NCI-H69 (cell line): ENCODE data around the gene PPP1R15B.

Source experiments
- DNase-seq: peaks from one replicate; lab custom pipeline; 2025; lab: John Stamatoyannopoulos, UW

PPP1R15B gene

DNA sequence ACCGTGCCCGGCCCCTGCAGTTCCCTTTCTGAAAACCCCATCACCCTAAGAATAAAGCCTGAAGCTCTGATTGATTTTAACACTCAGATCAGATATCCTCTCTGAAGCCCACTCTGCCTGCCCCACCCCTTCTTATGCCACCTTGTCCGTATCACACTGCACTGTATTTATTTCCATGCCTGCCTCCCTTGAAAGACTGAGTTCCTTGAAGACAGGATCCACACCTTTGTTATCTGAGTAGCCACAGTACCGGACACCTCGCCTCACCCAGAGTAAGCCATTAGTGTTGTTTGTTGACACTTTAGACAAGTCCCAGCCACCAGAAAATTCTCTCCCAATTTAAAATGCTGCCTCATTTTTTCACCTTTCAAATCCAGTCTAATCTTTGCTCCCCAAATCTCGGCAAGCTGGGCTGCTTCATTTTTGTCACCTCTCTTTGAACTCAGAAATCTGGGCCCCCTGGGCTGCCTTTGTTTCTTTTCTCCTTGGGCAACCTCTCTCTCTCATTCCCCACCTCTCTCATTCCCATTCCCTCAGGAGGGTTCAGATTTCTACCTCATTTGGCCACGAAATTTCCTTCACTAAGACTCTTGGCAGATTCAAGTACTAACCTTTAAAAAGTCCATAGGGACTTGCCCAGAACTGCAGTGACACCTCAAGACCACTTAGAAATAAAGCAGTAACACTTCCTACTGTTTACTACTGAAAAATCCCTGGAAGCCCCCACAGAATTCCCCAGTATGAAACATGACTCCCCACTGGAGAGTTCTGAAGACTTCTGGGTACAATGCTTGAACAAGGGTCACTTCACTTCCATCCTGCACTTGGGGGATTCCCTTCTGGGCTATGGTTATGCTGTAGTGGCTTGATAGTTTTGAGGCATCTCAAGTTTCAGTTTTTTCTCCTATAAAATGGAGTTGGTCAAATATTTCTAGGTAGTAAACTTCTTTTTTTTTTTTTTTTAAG is 8.7 kb upstream of the PPP1R15B start:
- peak; percentile 66 for DNase-seq

GRCh38 chr1:204419064-204419403 is 7.4 kb upstream of the PPP1R15B start:
- no peak for DNase-seq

GRCh38 chr1:204418174-204419063 is 6.8 kb upstream of the PPP1R15B start:
- no peak for DNase-seq

DNA sequence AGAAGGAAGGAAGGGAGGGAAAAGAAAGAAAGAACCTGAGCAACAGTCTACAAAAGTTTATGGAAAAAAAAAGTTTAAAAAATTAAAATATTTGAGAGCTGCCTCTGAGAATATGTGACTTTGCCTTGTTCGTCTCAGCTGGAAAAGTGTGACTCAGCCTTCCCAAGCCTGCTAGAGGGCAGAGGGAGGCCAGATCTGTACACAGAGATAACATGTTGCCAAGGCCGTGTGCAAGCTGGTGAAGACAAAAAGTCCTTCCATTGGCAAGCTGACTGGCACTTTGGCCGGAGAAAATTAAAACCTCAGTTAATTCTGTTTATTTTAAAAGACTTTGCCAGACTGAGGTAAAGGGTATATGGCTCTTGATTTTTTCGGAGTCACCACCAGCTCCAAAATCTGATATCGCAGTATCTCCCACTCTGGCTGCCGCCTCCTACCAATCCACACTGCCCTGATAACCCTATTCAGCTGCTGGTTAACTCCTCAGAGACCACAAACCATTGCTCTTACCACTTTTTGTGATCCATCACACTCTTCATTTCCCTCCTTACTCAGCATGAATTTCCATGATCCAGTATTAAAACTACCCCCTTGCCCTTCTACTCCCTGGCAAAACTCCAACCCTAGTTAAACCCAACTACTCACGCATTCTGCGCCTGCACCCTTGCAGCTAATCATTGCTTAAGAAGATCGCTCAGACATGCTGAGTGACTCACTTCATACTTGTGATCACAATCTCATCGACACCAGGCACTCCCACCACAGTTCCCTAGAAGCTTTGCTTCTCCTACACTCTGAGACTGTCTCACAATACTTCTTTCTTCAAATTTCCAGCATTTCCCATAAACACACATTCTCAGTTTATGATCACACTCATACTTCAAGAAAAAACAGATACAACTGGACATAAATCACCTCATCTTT is 5.7 kb upstream of the PPP1R15B start:
- peak; percentile 58 for DNase-seq

DNA sequence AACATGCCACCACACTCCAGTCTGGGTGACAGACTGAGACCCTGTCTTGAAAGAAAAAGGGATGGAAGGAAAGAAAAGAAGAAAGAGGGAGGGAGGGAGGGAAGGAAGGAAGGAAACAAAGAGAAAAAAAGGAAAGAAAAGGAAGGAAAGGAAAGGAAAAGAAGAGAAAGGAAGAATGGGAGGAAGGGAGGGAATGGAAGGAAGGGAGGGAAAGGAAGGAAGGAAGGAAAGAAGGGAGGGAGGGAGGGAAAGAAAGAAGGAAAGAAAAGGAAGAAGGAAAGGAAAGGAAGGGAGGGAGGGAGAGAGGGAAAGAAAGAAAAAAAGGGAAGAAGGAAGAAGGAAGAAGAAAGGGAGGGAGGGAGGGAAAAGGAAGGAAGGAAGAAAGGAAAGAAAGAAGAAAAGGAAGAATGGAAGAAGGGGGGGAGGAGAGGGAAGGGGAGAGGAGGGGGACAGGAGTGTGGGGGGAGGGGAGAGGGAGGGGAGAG is 5.0 kb upstream of the PPP1R15B start:
- no peak for DNase-seq

DNA sequence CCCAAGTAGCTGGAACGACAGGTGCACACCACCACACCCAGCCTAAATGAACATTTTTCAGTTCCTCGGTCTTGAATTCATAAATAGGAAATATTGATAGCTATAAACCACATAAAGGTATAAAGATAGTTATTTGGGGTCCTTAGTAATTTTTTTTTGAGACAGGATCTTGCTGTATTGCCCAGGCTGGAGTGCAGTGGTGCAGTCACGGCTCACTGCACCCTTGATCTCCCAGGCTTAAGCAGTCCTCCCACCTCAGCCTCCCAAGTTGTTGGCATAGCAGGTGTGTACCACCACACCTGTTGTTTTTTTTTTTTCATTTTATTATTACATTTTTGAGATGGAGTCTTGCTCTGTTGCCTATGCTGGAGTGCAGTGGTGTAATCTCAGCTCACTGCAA is 3.7 kb upstream of the PPP1R15B start:
- no peak for DNase-seq

DNA sequence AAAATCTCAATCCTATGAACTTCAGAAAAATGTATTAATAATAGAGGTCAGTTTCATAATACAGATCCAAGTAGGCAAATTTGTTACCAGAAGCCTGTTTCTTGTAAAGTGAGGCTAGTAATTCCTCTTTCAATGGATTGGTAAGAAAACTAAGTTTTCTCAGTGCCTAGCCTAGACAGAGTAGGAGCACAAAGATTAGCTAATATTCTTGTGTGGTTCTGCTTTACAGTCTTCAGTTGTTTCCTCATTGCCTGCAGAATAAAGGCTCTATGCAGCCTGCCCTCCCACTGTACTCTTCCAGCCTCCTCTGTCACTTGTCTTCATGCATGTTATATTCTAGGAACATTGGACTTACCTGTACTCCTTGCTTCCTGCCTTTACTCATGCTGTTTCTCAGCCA is 2.4 kb upstream of the PPP1R15B start:
- DNase-seq: no peak

GRCh38 chr1:204413170-204413535 is 1.5 kb upstream of the PPP1R15B start:
- DNase-seq: no peak

DNA sequence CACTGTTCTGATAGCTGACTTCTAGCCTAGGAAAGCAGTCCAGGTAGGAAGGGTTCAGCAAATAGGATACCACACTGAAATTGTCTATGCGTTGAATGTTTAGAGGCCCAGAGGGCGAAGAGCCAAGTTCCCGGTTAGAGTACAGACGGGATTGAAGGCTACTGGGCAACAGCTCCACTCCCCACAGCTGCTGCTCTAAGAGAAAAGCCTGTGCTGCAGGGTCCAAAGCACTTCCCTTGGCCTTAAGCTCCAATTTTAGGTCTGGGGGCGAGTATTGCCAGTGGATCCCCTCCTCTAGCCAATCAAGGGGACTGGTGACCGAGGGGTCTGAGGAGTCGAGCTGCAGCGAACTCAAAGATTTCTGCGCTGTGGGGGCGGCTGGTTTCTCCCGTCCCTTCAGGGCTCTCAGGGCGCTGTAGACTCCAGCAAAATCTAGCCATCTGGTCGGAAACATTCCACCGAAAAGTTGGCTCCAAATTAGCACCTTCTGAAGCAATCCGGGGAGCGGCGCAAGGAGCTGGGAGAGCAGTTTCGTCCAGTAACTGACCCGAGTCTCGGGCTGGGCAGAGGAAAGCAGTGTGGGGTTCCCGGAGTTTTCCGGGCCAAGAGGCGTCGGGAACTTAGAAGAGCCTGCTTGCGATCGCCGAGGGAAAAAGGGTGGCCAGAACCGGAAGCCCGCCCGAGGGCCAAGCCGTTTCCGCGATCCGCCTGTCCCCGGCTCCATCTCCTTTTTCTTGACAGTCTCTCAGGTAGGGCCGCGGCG is 748 bp downstream of the PPP1R15B start:
- peak; percentile 71 for DNase-seq

- DNase-seq: peak; percentile 44
Observed at GRCh38 chr1:204409836-204410687, 1.6 kb downstream of the PPP1R15B start.

DNA sequence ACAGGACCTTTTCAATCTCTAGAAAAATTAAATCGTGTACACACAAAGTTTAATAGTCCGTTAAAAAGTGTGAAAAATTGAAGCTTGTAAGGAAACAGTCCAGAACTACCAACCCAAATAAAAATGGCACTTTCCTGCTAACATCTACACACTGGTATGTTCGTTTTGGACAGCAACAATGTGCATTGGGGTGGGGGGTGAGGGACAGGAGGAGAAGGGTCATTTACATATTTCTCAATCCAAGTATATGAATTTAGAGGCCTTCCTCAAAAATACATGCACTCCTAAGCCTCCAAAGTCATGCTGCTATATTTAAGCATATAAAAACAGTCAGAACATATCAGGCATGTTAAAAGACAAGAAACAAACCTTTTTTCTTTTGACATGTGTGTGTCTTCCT is 2.5 kb downstream of the PPP1R15B start:
- no peak for DNase-seq

DNA sequence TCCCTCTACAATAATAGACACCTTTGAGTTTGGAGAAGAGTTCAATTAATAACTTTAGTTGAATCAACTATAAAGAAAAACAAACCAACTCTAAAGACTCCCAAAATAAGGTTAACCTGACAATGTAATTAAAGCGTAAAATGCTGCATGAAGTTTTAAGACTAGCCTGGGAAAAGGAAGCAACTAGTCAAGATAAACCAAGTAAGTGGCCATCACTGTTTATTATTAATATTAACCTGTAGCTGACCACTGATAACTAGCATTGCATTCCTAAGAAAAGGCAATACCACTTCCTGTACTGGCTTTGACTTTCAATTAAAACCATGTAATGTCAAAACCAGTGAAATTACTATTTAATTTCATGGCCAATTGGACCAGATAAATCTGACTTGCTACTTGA is 3.0 kb downstream of the PPP1R15B start:
- DNase-seq: no peak

DNA sequence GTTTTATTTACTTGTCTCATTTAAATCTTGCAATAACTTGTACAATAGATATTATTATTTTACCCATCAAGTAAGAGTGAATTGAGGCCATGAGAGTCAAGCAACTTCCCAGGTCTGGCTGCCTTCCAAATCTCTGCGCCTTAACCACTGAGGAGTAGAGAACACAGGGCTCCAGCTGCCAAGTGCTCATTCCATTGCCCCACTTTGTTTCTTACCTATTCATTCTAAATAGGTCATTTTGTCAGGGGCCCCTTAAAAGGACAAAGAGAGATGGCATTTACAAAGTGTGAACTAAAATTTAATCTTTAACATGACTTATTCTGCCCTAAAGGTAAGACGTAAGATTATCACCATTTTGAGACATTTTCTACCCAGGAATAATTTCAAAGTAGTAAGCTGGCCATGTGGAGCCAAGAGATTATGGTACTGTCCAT is 3.5 kb downstream of the PPP1R15B start:
- DNase-seq: peak; percentile 79

GRCh38 chr1:204407295-204407971 is 4.2 kb downstream of the PPP1R15B start:
- peak; percentile 21 for DNase-seq

- no peak for DNase-seq
Observed at GRCh38 chr1:204406621-204407020, 5.0 kb downstream of the PPP1R15B start.

GRCh38 chr1:204405988-204406387 is 5.6 kb downstream of the PPP1R15B start:
- no peak for DNase-seq

DNA sequence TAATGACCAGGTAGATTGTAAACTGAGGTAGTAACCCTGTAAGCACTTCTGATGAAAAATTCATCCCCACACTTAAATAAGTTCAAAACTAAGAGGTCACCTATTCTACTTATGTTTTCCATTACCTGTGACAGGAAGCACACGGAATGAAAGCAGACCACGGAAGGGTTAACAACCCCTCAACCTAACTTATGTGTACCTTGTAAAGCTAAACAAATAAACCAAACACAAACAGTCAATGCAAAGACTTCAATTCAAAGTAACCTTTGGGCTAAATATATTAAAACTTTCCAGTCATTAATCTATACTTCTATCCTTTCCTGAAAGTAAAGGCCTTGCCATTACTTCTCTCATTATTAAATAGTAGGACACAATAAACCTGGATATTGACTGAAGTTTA is 7.0 kb downstream of the PPP1R15B start:
- no peak for DNase-seq

DNA sequence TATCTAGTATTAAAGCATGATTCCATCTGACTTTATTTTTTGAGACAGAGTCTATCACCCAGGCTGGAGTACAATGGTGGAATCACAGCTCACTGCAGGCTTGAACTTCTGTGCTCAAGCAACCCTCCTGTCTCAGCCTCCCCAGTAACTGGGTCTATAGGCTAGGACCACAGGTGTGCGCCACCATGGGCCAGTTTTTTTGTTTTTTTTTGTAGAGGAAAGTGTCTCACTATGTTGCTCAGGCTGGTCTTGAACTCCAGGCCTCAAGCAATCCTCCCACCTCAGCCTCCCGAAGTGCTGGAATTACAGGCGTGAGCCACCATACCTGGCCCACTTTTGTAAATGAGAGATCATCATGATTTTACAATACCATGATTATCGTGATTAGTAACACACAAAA is 9.2 kb downstream of the PPP1R15B start:
- DNase-seq: no peak

GRCh38 chr1:204401730-204402129 is 9.9 kb downstream of the PPP1R15B start:
- no peak for DNase-seq
